GM23338 (cell line): ENCODE measurements around the gene MRPL38.

ENCODE experiments used
- EZH2 ChIP-seq: fragments of 200-600 bp; sonication (generic); IDR thresholded peaks from one replicate; pipeline ENCODE4 v1.8.0; 2017; ENCODE audit warnings: antibody characterized with exemption, mild to moderate bottlenecking, low read depth; ENCODE audit not compliant: unreplicated experiment
- STAT1 ChIP-seq: IDR thresholded peaks from one replicate; pipeline ENCODE4 v1.6.1; 2016; ENCODE audit warnings: antibody characterized with exemption; ENCODE audit not compliant: unreplicated experiment
- TF ChIP-seq, protein P1 (sequence below), 2 experiments: fragments of 200-600 bp in 1 of 2; sonication (generic) in 1 of 2; conservative IDR thresholded peaks; 2 replicates each; pipeline versions ENCODE4 v1.5.1 to v1.6.1; 2016 to 2017; ENCODE audit warnings: antibody characterized with exemption in 2 of 2, low read depth in 2 of 2, mild to moderate bottlenecking in 2 of 2, moderate library complexity in 1 of 2
- TF ChIP-seq, protein P2 (sequence below): IDR thresholded peaks from one replicate; pipeline ENCODE4 v1.6.1; 2018; ENCODE audit warnings: antibody characterized with exemption; ENCODE audit not compliant: unreplicated experiment

DNA sequence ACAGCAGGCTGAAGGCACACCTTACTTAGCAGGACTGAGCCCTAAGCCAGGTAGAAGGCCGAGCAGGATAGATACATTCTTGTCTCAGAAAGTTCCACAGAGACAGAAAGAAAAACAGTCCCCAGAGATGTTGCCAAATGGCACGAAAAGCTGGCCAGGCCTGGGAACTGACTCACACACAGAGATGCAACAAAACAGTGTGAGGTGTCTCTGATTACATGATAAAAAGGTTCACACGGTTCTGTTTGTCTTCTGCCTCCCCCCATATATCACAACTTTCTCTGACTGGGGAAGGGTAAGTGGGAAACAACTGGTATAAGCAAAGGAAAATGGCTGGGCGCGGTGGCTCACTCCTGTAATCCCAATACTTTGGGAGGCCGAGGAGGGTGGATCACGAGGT is 51.3 kb downstream of the MRPL38 start:
- TF ChIP-seq, protein P1, sequence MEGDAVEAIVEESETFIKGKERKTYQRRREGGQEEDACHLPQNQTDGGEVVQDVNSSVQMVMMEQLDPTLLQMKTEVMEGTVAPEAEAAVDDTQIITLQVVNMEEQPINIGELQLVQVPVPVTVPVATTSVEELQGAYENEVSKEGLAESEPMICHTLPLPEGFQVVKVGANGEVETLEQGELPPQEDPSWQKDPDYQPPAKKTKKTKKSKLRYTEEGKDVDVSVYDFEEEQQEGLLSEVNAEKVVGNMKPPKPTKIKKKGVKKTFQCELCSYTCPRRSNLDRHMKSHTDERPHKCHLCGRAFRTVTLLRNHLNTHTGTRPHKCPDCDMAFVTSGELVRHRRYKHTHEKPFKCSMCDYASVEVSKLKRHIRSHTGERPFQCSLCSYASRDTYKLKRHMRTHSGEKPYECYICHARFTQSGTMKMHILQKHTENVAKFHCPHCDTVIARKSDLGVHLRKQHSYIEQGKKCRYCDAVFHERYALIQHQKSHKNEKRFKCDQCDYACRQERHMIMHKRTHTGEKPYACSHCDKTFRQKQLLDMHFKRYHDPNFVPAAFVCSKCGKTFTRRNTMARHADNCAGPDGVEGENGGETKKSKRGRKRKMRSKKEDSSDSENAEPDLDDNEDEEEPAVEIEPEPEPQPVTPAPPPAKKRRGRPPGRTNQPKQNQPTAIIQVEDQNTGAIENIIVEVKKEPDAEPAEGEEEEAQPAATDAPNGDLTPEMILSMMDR (conservative IDR thresholded peaks at IDR 0.05; ENCODE audit: low read depth in 2 of 2), result no peak
- TF ChIP-seq, protein P2, sequence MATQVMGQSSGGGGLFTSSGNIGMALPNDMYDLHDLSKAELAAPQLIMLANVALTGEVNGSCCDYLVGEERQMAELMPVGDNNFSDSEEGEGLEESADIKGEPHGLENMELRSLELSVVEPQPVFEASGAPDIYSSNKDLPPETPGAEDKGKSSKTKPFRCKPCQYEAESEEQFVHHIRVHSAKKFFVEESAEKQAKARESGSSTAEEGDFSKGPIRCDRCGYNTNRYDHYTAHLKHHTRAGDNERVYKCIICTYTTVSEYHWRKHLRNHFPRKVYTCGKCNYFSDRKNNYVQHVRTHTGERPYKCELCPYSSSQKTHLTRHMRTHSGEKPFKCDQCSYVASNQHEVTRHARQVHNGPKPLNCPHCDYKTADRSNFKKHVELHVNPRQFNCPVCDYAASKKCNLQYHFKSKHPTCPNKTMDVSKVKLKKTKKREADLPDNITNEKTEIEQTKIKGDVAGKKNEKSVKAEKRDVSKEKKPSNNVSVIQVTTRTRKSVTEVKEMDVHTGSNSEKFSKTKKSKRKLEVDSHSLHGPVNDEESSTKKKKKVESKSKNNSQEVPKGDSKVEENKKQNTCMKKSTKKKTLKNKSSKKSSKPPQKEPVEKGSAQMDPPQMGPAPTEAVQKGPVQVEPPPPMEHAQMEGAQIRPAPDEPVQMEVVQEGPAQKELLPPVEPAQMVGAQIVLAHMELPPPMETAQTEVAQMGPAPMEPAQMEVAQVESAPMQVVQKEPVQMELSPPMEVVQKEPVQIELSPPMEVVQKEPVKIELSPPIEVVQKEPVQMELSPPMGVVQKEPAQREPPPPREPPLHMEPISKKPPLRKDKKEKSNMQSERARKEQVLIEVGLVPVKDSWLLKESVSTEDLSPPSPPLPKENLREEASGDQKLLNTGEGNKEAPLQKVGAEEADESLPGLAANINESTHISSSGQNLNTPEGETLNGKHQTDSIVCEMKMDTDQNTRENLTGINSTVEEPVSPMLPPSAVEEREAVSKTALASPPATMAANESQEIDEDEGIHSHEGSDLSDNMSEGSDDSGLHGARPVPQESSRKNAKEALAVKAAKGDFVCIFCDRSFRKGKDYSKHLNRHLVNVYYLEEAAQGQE, result no peak
- TF ChIP-seq STAT1 (no peak), EZH2 (no peak)
